KMS-11 (cell line): ENCODE data around the gene UBIAD1.

ENCODE experiments used
- H2AFZ ChIP-seq: fragments of 200-600 bp; sonication (generic); 2 replicates; pipeline ENCODE4 v1.6.1; 2016; ENCODE audit warnings: antibody characterized with exemption, mixed run types, low read depth
- H3K27ac ChIP-seq: fragments of 200-600 bp; sonication (generic); 2 replicates; pipeline ENCODE4 v1.6.1; 2016; ENCODE audit warnings: mild to moderate bottlenecking, mixed run types
- H3K27me3 ChIP-seq: fragments of 200-600 bp; sonication (generic); 2 replicates; pipeline ENCODE4 v1.6.1; 2017; ENCODE audit warnings: mild to moderate bottlenecking, low read depth, mixed run types, moderate library complexity; ENCODE audit not compliant: insufficient read depth
- H3K36me3 ChIP-seq: fragments of 200-600 bp; sonication (generic); 2 replicates; pipeline ENCODE4 v1.6.1; 2017; ENCODE audit warnings: mild to moderate bottlenecking, mixed run types; ENCODE audit not compliant: insufficient read depth
- H3K4me1 ChIP-seq: fragments of 200-600 bp; sonication (generic); 2 replicates; pipeline ENCODE4 v1.6.1; 2016; ENCODE audit warnings: mild to moderate bottlenecking, low read depth, mixed run types; ENCODE audit not compliant: poor library complexity, severe bottlenecking
- H3K4me2 ChIP-seq: fragments of 200-600 bp; sonication (generic); 2 replicates; pipeline ENCODE4 v1.7.0; 2016; ENCODE audit warnings: mild to moderate bottlenecking, mixed run types
- H3K4me3 ChIP-seq: fragments of 200-600 bp; sonication (generic); IDR thresholded peaks from 2 replicates; pipeline ENCODE4 v1.6.1; 2017; ENCODE audit warnings: low read depth, low read length, mixed read lengths; ENCODE audit not compliant: insufficient read depth
- H3K79me2 ChIP-seq: fragments of 200-600 bp; sonication (generic); 2 replicates; pipeline ENCODE4 v1.6.1; 2016; ENCODE audit warnings: low read depth, mixed run types; ENCODE audit not compliant: insufficient read depth
- H3K9ac ChIP-seq: fragments of 200-600 bp; sonication (generic); 2 replicates; pipeline ENCODE4 v1.6.1; 2016; ENCODE audit warnings: mild to moderate bottlenecking, mixed run types
- H4K20me1 ChIP-seq: fragments of 200-600 bp; sonication (generic); 2 replicates; pipeline ENCODE4 v1.6.1; 2016; ENCODE audit warnings: mild to moderate bottlenecking, mixed run types; ENCODE audit not compliant: insufficient read depth
- CTCF ChIP-seq: fragments of 200-600 bp; sonication (generic); conservative IDR thresholded peaks from 2 replicates; pipeline ENCODE4 v1.6.1; 2017; ENCODE audit warnings: low read depth, mild to moderate bottlenecking, antibody characterized with exemption, low read length, moderate library complexity, mixed read lengths

UBIAD1 gene

GRCh38 chr1:11248169-11248568, 24.8 kb upstream of the UBIAD1 start:
- TF ChIP-seq CTCF = no peak
- H3K4me1 ChIP-seq = peaks cover 9% of the 10 kb centered on the region
- no peak overlapping the region for H3K4me3 ChIP-seq
- no peak overlapping the region for H3K4me2 ChIP-seq
- no peaks in the 10 kb centered on the region for H3K79me2 ChIP-seq
- H3K27me3 ChIP-seq = no peaks in the 10 kb centered on the region
- no peak overlapping the region for H2AFZ ChIP-seq
- H3K36me3 ChIP-seq = peaks cover 6% of the 10 kb centered on the region; the same call in 1 of the 2 replicates
- H3K27ac ChIP-seq = no peak overlapping the region
- no peaks in the 10 kb centered on the region for H4K20me1 ChIP-seq
- H3K9ac ChIP-seq = no peak overlapping the region

GRCh38 chr1:11252538-11252937, 20.5 kb upstream of the UBIAD1 start:
- H3K27ac ChIP-seq = no peak overlapping the region
- H3K9ac ChIP-seq = no peak overlapping the region
- peaks cover 7% of the 10 kb centered on the region; the same call in 1 of the 2 replicates for H3K36me3 ChIP-seq
- H3K27me3 ChIP-seq = no peaks in the 10 kb centered on the region
- no peak overlapping the region for H3K4me2 ChIP-seq
- H3K4me1 ChIP-seq = no peaks in the 10 kb centered on the region
- H2AFZ ChIP-seq = no peak overlapping the region
- no peak overlapping the region for H3K4me3 ChIP-seq
- TF ChIP-seq CTCF = no peak
- no peaks in the 10 kb centered on the region for H3K79me2 ChIP-seq
- no peaks in the 10 kb centered on the region for H4K20me1 ChIP-seq

- Histone ChIP-seq H3K36me3 (peaks cover 7% of the 10 kb centered on the region; the same call in 1 of the 2 replicates), H3K27ac (no peak overlapping the region), H3K4me3 (no peak overlapping the region), H2AFZ (no peak overlapping the region), H3K4me1 (no peaks in the 10 kb centered on the region), H3K9ac (no peak overlapping the region), H3K4me2 (no peak overlapping the region), H4K20me1 (no peaks in the 10 kb centered on the region), H3K27me3 (no peaks in the 10 kb centered on the region), H3K79me2 (no peaks in the 10 kb centered on the region)
- TF ChIP-seq CTCF = no peak
Measured at GRCh38 chr1:11253226-11253625, 19.8 kb upstream of the UBIAD1 start.

GRCh38 chr1:11256299-11256698, 16.7 kb upstream of the UBIAD1 start:
- Histone ChIP-seq H3K27ac (no peak overlapping the region), H2AFZ (no peak overlapping the region), H3K4me3 (no peak overlapping the region), H3K9ac (no peak overlapping the region), H3K36me3 (peaks cover 7% of the 10 kb centered on the region; the same call in 1 of the 2 replicates), H3K27me3 (no peaks in the 10 kb centered on the region), H3K4me1 (peaks cover 7% of the 10 kb centered on the region), H4K20me1 (no peaks in the 10 kb centered on the region), H3K4me2 (no peak overlapping the region), H3K79me2 (peaks cover 13% of the 10 kb centered on the region; the same call in 1 of the 2 replicates)
- no peak for TF ChIP-seq CTCF
